ENCODE measurements around the gene SEC16A.

- no peak for TF ChIP-seq POLR2A (IDR thresholded peaks at IDR 0.05; ENCODE audit: low read length)
- TF ChIP-seq GATA1 (IDR thresholded peaks at IDR 0.05; ENCODE audit: low read depth, low read length): no peak
Measured at GRCh38 chr9:136505406-136506403, 22.9 kb upstream of the SEC16A start.
